ENCODE measurements around the gene CIC.
"Not testable (repeated sequence)": the region's sequence is repeated elsewhere in the genome, so short reads cannot be mapped to it uniquely, and the experiment has no call there.

Gene CIC

DNA sequence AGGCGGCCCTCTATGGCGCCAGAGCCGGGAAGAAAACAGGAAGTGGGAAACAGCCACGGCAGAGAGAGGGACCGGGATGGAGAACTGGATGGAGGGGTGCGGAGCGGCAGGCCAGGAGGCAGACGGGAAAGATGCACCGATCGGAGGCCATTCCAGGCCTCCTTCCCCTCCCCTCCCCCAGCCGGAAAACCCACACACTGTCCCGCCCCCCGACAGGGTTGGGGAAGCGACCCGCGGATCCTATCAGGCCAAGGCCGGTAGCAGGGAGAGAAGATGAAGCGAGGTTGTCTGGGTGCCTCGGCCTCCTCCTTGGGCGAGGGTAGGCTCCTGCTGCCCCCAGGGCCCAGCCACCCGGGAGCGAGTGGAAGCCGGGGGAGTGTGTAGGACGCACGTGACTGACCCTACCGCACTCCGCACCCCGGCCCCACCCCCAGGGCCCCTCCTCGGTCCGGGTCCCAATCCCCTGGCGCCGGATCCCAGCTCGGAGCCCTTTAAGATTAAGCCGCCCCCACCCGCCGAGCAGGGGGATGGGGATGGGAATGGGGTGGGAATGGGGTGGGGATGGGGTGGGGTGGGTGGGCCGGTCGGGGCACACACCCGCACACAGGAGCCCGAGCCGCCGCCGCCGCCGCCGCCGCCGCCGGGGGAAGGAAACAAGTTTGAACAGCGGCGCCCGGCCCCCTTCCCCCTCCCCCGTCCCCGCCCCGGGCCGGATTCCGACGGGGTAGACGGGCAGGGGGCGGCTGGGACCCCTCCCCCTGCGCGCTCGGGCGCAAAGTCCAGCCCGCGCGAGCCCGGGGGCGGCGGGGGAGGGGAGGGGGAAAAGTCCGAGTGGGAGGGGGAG lies 15.6 kb upstream of the CIC start:
- H3K4me3 ChIP-seq (ENCODE audit: low read depth, low read length) = peak overlapping the region; percentile 95
- TF ChIP-seq CTCF (IDR thresholded peaks at IDR 0.05; ENCODE audit: borderline replicate concordance, insufficient read depth, low read depth, low read length) = no peak

DNA sequence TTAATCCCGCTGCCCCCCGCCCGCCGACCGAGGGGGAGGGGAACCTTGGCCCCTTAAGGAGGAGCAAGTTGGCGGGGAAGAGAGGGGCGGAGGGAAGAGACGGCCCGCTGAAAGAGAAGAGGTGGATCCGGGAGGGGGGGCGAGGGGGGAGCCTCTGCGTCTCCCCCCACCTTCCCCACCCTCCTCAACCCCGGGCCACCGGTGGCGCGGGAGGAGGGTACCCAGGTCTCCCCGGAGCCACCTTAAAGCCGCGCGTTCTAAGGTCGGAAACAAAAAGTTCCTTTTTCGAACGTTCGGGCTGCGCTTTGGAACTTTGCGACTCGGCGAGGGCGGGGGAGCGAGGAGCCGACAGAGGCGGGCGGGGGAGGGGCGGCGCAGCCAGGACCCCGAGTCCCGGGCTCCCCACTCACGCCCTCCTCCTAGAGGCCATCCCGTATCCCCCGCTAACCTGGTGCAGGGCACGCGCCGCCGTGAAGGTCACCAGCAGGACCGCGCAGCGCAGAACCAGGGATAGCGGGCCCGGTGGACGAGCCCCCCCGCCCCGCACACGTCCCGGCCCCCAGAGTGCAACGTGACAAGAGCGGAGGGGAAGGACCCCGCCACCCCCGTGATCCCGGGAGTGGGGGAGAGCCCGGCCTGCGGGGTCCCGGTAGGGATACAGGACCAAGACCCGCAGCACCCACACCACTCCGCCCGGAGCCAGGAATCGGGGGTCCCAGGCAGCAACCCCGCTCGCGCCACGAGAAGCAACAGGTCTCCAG lies 14.8 kb upstream of the CIC start:
- H3K4me3 ChIP-seq (ENCODE audit: low read depth, low read length) = peak overlapping the region; percentile 95
- TF ChIP-seq CTCF (IDR thresholded peaks at IDR 0.05; ENCODE audit: borderline replicate concordance, insufficient read depth, low read depth, low read length) = no peak

- H3K4me3 ChIP-seq (ENCODE audit: low read depth, low read length) = peak within 1 kb of the TSS; percentile 95
- no peak for TF ChIP-seq CTCF (IDR thresholded peaks at IDR 0.05; ENCODE audit: borderline replicate concordance, insufficient read depth, low read depth, low read length)
Measured at GRCh38 chr19:42254850-42255765, 13.9 kb upstream of the CIC start, which contains the start of gene ERF. TSS of gene ERF (minus strand) at chr19:42255128. CDS start at chr19:42254999, 129 bp downstream.

DNA sequence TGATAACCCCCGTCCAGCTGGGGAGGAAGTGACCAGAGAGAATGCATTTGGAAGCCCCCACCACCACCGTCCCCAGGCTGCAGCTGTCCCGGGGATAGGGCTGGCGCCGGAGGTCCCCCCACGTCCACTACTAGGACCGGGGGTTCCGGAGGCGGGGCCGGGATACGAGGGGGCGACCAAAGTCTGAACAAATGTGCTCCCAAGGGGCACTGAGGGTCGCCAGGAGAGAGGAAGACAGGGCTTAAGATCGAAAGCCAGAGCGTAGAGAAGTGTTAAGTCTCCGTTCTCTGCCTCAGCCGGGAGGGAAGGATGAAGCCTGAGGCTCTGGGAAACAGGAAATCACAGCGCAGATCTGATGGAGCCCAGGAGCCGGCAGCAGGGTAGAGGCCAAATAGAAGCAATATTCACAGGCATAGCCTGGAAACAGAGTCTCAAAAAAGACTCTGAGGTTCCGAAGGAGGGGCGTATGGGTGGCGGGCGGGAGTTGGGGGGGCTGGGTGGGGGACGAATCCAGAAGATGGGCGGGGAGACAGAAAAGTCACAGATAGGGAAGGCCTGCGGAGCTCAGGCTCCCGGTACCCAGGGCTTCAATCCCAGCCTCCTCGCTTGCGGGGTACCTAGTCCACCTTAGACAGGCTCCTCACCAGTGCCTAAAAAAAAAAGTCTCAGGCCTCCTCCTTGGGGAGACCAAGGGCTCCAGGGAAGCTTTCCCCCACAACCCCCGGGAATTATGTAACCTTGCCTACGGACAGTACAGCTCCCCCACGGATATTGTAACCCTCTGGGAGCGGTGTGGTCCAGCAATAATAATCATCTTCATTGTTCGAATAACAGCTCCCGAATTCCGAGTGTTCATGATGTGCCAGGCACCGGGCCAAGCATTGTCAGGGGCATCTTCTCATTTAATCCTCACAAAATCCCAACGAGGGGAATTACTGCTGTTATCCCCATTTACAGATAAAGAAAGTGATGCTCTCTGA lies 13.0 kb upstream of the CIC start:
- TF ChIP-seq CTCF (IDR thresholded peaks at IDR 0.05; ENCODE audit: borderline replicate concordance, insufficient read depth, low read depth, low read length) = no peak
- H3K4me3 ChIP-seq (ENCODE audit: low read depth, low read length) = peak overlapping the region; percentile 95

DNA sequence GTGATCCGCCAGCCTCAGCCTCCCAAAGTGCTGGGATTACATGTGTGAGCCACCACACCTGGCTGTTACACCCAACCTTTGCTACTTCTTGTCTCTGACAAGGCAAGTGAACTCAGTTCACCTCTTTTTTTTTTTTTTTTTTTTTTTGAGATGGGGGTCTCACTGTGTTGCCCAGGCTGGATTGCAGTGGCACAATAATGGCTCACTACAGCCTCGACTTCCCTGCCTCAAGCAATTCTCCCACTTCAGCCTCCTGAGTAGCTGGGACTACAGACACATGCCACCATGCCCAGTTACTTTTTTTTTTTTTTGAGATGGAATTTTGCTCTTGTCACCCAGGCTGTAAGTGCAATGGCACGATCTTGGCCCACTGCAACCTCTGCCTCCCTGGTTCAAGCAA lies 11.2 kb upstream of the CIC start:
- H3K4me3 ChIP-seq (ENCODE audit: low read depth, low read length) = not testable (repeated sequence)

- no peak for TF ChIP-seq CTCF (IDR thresholded peaks at IDR 0.05; ENCODE audit: borderline replicate concordance, insufficient read depth, low read depth, low read length)
Measured at GRCh38 chr19:42261763-42262162, 7.3 kb upstream of the CIC start.

DNA sequence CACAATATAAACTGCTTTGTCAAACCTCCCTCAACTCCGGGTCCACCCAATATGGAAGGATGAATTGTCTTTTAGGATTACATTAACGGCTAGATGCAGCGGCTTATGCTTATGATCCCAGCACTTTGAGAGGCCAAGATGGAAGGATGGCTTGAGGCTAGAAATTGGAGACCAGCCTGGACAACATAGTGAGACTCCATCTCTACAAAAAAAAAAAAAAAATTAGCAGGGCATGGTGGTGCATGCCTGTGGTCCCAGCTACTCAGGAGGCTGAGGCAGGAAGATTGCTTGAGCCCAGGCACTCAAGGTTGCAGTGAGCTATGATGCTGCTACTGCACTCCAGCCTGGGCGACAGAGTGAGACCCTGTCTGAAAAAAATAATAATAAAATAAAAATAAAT lies 2.9 kb upstream of the CIC start:
- not testable (repeated sequence) for H3K4me3 ChIP-seq (ENCODE audit: low read depth, low read length)

More at GRCh38 chr19:42261763-42262162, 7.3 kb upstream of the CIC start:
- H3K4me3 ChIP-seq (ENCODE audit: low read depth, low read length) = no peak overlapping the region

GRCh38 chr19:42266928-42267603 lies 2.0 kb upstream of the CIC start:
- not testable (repeated sequence) for H3K4me3 ChIP-seq (ENCODE audit: low read depth, low read length)

All from GM12875 (cell line).